Stimulated activated memory B cell treated with anti-CD40 and anti-IgM and Interleukin-4, amounts not matched to agents 10 μg/mL and 1 μg/mL and 100 μg/mL, for 72 hours (primary cell): Measurements from ENCODE around the gene SZRD1.
A peak's percentile ranks its signal among the peaks of the same experiment; 100 is the strongest.

Experiments
- ATAC-seq: fragments of 150-1000 bp; cut with Tn5 transposase; 2 replicates; pipeline ENCODE4 v1.10.0; 2021
- H3K27ac Mint-ChIP-seq: one replicate; pipeline ENCODE4 v1.8.0; 2022; ENCODE audit warnings: mild to moderate bottlenecking, mixed read lengths
- H3K27me3 Mint-ChIP-seq: one replicate; pipeline ENCODE4 v1.8.0; 2022; ENCODE audit warnings: mixed read lengths
- H3K36me3 Mint-ChIP-seq: one replicate; pipeline ENCODE4 v1.8.0; 2022; ENCODE audit warnings: mixed read lengths
- H3K4me1 Mint-ChIP-seq: one replicate; pipeline ENCODE4 v1.8.0; 2022; ENCODE audit warnings: mixed read lengths
- H3K4me3 Mint-ChIP-seq: one replicate; pipeline ENCODE4 v1.8.0; 2022; ENCODE audit warnings: mild to moderate bottlenecking, moderate library complexity, mixed read lengths
- H3K9me3 Mint-ChIP-seq: one replicate; pipeline ENCODE4 v1.8.0; 2022; ENCODE audit warnings: mixed read lengths

The SZRD1 gene

DNA sequence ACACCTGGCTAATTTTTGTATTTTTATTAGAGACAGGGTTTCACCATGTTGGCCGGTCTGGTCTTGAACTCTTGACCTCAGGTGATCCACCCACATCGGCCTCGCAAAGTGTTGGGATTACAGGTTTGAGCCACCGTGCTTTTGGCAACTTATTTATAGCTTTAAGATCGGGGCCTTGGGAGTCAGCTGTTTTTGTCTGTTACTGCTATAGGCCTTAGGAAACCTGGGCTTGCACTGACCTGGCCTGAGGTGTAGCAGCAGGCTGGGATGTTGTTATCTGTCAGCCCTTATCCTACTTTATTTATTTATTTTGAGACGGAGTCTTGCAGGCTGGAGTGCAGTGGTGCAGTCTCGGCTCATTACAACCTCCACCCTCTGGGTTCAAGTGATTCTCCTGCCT, 11.4 kb downstream of the SZRD1 start:
- Mint-ChIP-seq H3K36me3 (peaks cover 36% of the 10 kb centered on the region), H3K27me3 (no peaks in the 10 kb centered on the region), H3K4me1 (peaks cover 73% of the 10 kb centered on the region), H3K27ac (peak overlapping the region; percentile 22), H3K9me3 (no peaks in the 10 kb centered on the region), H3K4me3 (no peak overlapping the region)
- no peak for ATAC-seq

GRCh38 chr1:16380868-16381267, 13.8 kb downstream of the SZRD1 start:
- ATAC-seq: no peak
- H3K27me3 Mint-ChIP-seq: no peaks in the 10 kb centered on the region
- H3K9me3 Mint-ChIP-seq: no peaks in the 10 kb centered on the region
- H3K4me3 Mint-ChIP-seq: no peak overlapping the region
- peaks cover 77% of the 10 kb centered on the region for H3K4me1 Mint-ChIP-seq
- H3K36me3 Mint-ChIP-seq: peaks cover 43% of the 10 kb centered on the region
- no peak overlapping the region for H3K27ac Mint-ChIP-seq

GRCh38 chr1:16383888-16384287, 16.8 kb downstream of the SZRD1 start:
- Mint-ChIP-seq H3K27me3 (no peaks in the 10 kb centered on the region), H3K4me3 (no peak overlapping the region), H3K9me3 (no peaks in the 10 kb centered on the region), H3K27ac (peak overlapping the region; percentile 91), H3K36me3 (peaks cover 36% of the 10 kb centered on the region), H3K4me1 (peaks cover 69% of the 10 kb centered on the region)
- ATAC-seq: no peak

- Mint-ChIP-seq H3K27ac (peak overlapping the region; percentile 91), H3K9me3 (no peaks in the 10 kb centered on the region), H3K4me3 (peak overlapping the region; percentile 42), H3K27me3 (no peaks in the 10 kb centered on the region), H3K4me1 (peaks cover 69% of the 10 kb centered on the region), H3K36me3 (peaks cover 43% of the 10 kb centered on the region)
- ATAC-seq: no peak
Observed at GRCh38 chr1:16385659-16386453, 18.8 kb downstream of the SZRD1 start.

GRCh38 chr1:16386454-16387113, 19.5 kb downstream of the SZRD1 start:
- Mint-ChIP-seq H3K27me3 (no peaks in the 10 kb centered on the region), H3K27ac (peak overlapping the region; percentile 91), H3K9me3 (no peaks in the 10 kb centered on the region), H3K36me3 (peaks cover 43% of the 10 kb centered on the region), H3K4me1 (peaks cover 75% of the 10 kb centered on the region), H3K4me3 (peak overlapping the region; percentile 42)
- peak; percentile 46 for ATAC-seq

DNA sequence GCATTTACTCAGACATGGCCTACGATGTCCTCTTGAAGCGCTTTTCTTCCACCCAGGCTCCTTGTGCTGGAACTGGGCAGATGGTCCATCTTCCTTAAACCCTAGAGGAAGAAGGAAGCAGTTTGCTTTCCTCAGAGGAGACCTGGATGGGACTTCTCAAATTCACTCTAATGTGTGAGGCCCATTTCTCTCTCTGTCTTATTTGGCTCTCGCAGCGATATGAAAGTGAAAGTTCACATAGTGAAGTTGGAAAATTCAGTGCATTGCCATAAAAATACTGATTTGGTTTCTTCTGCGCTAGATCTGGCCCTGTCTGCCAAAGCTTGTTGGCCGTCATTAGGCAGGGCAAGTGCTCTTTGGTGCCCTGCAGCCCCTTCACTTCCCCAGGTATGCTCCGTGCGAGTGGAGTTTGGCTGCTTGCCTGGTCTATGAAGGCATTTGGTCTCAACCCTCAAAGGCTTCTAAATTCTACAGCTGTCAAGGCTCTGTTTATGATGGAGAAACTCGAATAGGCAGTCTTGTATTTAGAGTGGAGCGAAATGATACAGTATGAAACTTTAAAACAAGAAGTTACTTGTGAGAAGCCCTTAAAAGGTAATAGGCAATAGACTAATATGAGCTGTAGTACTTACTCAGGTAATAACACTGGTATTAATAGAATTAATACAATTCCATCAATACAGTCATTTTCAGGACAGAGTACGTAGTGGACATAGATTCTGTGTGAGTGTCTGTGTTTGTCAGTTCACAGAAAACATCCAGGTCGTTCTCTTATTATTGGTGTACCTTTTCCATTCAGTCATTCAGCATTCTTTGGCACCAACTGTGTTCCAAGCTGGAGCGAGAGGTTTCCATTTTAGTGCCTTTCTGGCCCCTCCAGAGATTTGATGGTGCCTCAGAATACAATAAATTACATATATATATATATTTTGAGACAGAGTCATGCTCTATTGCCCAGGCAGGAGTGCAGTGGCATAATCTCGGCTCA, 20.5 kb downstream of the SZRD1 start:
- ATAC-seq: peak; percentile 88
- no peaks in the 10 kb centered on the region for H3K9me3 Mint-ChIP-seq
- peak overlapping the region; percentile 91 for H3K27ac Mint-ChIP-seq
- H3K27me3 Mint-ChIP-seq: no peaks in the 10 kb centered on the region
- peaks cover 78% of the 10 kb centered on the region for H3K4me1 Mint-ChIP-seq
- H3K4me3 Mint-ChIP-seq: peak overlapping the region; percentile 80
- H3K36me3 Mint-ChIP-seq: peaks cover 43% of the 10 kb centered on the region

- no peaks in the 10 kb centered on the region for H3K9me3 Mint-ChIP-seq
- ATAC-seq: no peak
- H3K27ac Mint-ChIP-seq: peak overlapping the region; percentile 63
- no peak overlapping the region for H3K4me3 Mint-ChIP-seq
- H3K4me1 Mint-ChIP-seq: peaks cover 53% of the 10 kb centered on the region
- no peaks in the 10 kb centered on the region for H3K27me3 Mint-ChIP-seq
- peaks cover 45% of the 10 kb centered on the region for H3K36me3 Mint-ChIP-seq
Observed at GRCh38 chr1:16391411-16391810, 24.4 kb downstream of the SZRD1 start.

- H3K9me3 Mint-ChIP-seq: no peaks in the 10 kb centered on the region
- ATAC-seq: no peak
- H3K36me3 Mint-ChIP-seq: peaks cover 58% of the 10 kb centered on the region
- peak overlapping the region; percentile 46 for H3K27ac Mint-ChIP-seq
- no peak overlapping the region for H3K4me3 Mint-ChIP-seq
- H3K4me1 Mint-ChIP-seq: peaks cover 54% of the 10 kb centered on the region
- H3K27me3 Mint-ChIP-seq: no peaks in the 10 kb centered on the region
Observed at GRCh38 chr1:16392740-16393569, 25.9 kb downstream of the SZRD1 start.

GRCh38 chr1:16393570-16394521, 26.8 kb downstream of the SZRD1 start:
- Mint-ChIP-seq H3K36me3 (peaks cover 67% of the 10 kb centered on the region), H3K4me3 (no peak overlapping the region), H3K27me3 (no peaks in the 10 kb centered on the region), H3K4me1 (peaks cover 54% of the 10 kb centered on the region), H3K27ac (no peak overlapping the region), H3K9me3 (no peaks in the 10 kb centered on the region)
- ATAC-seq: no peak

GRCh38 chr1:16394977-16395376, 27.9 kb downstream of the SZRD1 start:
- Mint-ChIP-seq H3K27me3 (no peaks in the 10 kb centered on the region), H3K4me1 (peaks cover 59% of the 10 kb centered on the region), H3K9me3 (no peaks in the 10 kb centered on the region), H3K4me3 (no peak overlapping the region), H3K27ac (no peak overlapping the region), H3K36me3 (peaks cover 75% of the 10 kb centered on the region)
- ATAC-seq: no peak

GRCh38 chr1:16396591-16396990, 29.5 kb downstream of the SZRD1 start:
- Mint-ChIP-seq H3K4me3 (no peak overlapping the region), H3K36me3 (peaks cover 66% of the 10 kb centered on the region), H3K27ac (no peak overlapping the region), H3K4me1 (peaks cover 43% of the 10 kb centered on the region), H3K9me3 (no peaks in the 10 kb centered on the region), H3K27me3 (no peaks in the 10 kb centered on the region)
- no peak for ATAC-seq

- Mint-ChIP-seq H3K27ac (peak overlapping the region; percentile 61), H3K27me3 (no peaks in the 10 kb centered on the region), H3K4me1 (peaks cover 37% of the 10 kb centered on the region), H3K9me3 (no peaks in the 10 kb centered on the region), H3K4me3 (no peak overlapping the region), H3K36me3 (peaks cover 64% of the 10 kb centered on the region)
- ATAC-seq: no peak
Observed at GRCh38 chr1:16397120-16397519, 30.1 kb downstream of the SZRD1 start.

DNA sequence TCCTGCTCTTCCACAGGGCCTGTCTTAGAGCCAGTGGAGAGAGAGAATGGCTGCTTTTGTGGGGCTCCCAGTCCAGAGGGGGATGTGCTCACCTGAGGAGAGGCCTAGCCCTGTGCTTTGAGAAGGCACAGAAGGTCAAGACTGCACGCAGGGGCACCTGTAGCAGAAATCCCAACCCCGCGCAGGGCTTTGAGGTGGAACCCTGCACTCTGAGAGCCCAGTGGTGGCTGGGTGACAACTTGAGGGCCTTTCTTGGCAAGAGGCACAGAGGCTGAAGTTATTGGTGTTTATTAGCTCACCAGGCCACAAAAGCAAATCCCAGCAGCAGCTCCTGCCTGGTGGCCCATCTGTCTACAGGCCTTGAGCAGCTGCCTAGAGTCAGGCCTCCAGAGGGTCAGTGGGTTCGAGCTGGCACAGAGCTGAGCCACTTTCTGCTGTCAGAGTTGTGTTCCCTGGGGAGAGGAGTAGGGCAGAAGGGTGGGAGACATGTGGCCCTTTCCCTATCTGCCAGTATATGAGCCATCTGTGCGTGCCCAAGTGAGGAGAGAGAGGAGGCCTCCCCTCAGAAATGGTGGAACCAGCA, 31.4 kb downstream of the SZRD1 start:
- Mint-ChIP-seq H3K27ac (peak overlapping the region; percentile 2), H3K4me1 (peaks cover 24% of the 10 kb centered on the region), H3K27me3 (no peaks in the 10 kb centered on the region), H3K9me3 (no peaks in the 10 kb centered on the region), H3K4me3 (no peak overlapping the region), H3K36me3 (peaks cover 50% of the 10 kb centered on the region)
- ATAC-seq: no peak
